Thyroid gland (tissue), 4 donors: Measurements from ENCODE around the gene TAX1BP1.

ENCODE experiments used
- CTCF ChIP-seq, 6 experiments: fragments of 200-600 bp in 3 of 6; fragments of 450-650 bp in 3 of 6; sonication (generic) in 3 of 6; IDR thresholded peaks; one replicate each; pipeline ENCODE4 v1.5.1; 2016 to 2019; ENCODE audit warnings: antibody characterized with exemption in 6 of 6, mild to moderate bottlenecking in 2 of 6, inconsistent platforms in 1 of 6, moderate library complexity in 1 of 6
- POLR2A ChIP-seq, 2 donors: fragments of 450-650 bp; IDR thresholded peaks; one replicate each; pipeline ENCODE4 v1.6.1; 2017; ENCODE audit warnings: antibody characterized with exemption in 2 of 2, mild to moderate bottlenecking in 2 of 2, moderate library complexity in 1 of 2

DNA sequence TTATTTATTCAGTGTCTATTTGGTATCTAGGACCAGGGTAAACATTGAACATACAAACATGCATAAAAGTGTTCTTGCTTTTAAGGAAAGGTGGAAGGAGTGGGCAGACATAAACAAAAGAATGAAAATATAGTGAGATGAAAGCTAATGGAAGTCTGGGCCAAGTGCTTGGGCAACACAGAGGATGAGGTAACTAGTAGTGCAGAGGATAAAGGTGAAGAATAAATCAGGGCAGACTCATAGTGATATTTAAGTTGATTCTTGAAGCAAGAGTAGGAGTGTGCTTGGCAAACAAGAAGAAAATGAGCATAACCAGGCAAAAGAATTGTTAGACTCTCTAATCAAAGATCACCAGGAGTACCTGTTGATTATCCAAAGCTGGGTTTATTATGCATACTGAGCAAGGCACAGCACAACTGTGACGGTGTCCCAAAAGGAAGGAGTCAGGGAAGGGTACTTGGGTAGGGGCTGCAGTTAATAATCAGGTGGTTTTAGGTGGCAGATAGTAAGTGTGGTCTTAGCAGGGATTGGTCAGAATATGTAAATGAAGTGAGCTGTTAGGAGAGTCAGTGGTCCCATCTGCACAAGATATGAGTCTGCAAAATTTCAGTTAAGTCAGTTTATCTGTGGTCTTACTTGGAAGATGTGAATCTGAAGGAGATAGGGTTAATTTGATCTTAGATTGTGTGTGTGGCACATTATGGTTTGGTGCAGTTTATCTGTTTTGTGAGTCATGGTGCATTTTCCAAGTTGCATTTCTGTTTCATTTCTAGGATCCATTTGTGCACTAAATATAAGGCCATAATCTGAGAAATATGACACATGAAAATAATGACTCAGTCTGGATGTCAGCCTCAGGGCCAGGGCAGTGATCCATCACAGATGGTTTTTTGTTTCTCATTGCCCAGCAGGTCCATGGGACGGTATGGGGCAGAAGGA, 30.6 kb upstream of the TAX1BP1 start:
- TF ChIP-seq POLR2A (IDR thresholded peaks at IDR 0.05) (no peak), CTCF (IDR thresholded peaks at IDR 0.05) (no peak)
